SK-N-SH treated with all-trans-retinoic acid at 6 μM for 48 hours (cell line): ENCODE measurements around the gene CACNB4.

Experiments
- ATAC-seq: fragments of 200-7000 bp; cut with Tn5 transposase; 3 replicates; pipeline ENCODE4 v1.9.1; 2020; ENCODE audit warnings: mild to moderate bottlenecking, moderate library complexity
- ARNTL ChIP-seq: fragments of 450-650 bp; formaldehyde crosslinking; IDR thresholded peaks from 2 replicates; pipeline ENCODE4 v1.5.0; 2020; ENCODE audit warnings: low read depth, mild to moderate bottlenecking, moderate library complexity, borderline replicate concordance
- BACH2 ChIP-seq: fragments of 250-450 bp; sonication (Bioruptor Pico); IDR thresholded peaks from 2 replicates; pipeline ENCODE4 v1.9.0; 2021; ENCODE audit warnings: mild to moderate bottlenecking, borderline replicate concordance
- CREB5 ChIP-seq: fragments of 250-450 bp; sonication (Bioruptor Pico); IDR thresholded peaks from 2 replicates; pipeline ENCODE4 v1.5.1; 2020; ENCODE audit warnings: low read depth, mild to moderate bottlenecking, moderate library complexity
- CSDC2 ChIP-seq: fragments of 250-450 bp; sonication (Bioruptor Pico); IDR thresholded peaks from 2 replicates; pipeline ENCODE4 v1.5.0; 2020; ENCODE audit warnings: mild to moderate bottlenecking, moderate library complexity
- CSRNP3 ChIP-seq: fragments of 250-450 bp; sonication (Bioruptor Pico); IDR thresholded peaks from 2 replicates; pipeline ENCODE4 v1.5.1; 2021; ENCODE audit warnings: mild to moderate bottlenecking, moderate library complexity
- ESRRG ChIP-seq: fragments of 250-450 bp; sonication (Bioruptor Pico); IDR thresholded peaks from 2 replicates; pipeline ENCODE4 v1.6.1; 2021; ENCODE audit warnings: mild to moderate bottlenecking
- GLIS3 ChIP-seq: fragments of 250-450 bp; sonication (Bioruptor Pico); IDR thresholded peaks from 2 replicates; pipeline ENCODE4 v1.5.0; 2020; ENCODE audit warnings: mild to moderate bottlenecking, moderate library complexity
- ISL1 ChIP-seq: fragments of 250-450 bp; sonication (Bioruptor Pico); IDR thresholded peaks from 2 replicates; pipeline ENCODE4 v2.1.2; 2022; ENCODE audit warnings: mild to moderate bottlenecking, moderate library complexity
- OSR1 ChIP-seq: fragments of 250-450 bp; sonication (Bioruptor Pico); IDR thresholded peaks from 2 replicates; pipeline ENCODE4 v1.8.0; 2022; ENCODE audit warnings: moderate library complexity, mild to moderate bottlenecking, inconsistent platforms
- POU6F1 ChIP-seq: fragments of 250-450 bp; sonication (Bioruptor Pico); IDR thresholded peaks from 2 replicates; pipeline ENCODE4 v1.8.0; 2021; ENCODE audit warnings: low read depth, mild to moderate bottlenecking, moderate library complexity, borderline replicate concordance
- PPARA ChIP-seq: fragments of 250-450 bp; sonication (Bioruptor Pico); IDR thresholded peaks from 2 replicates; pipeline ENCODE4 v1.5.0; 2020; ENCODE audit warnings: mild to moderate bottlenecking, borderline replicate concordance
- RARB ChIP-seq: fragments of 250-450 bp; sonication (Bioruptor Pico); IDR thresholded peaks from 2 replicates; pipeline ENCODE4 v1.8.0; 2021; ENCODE audit warnings: mild to moderate bottlenecking, moderate library complexity
- SNAI2 ChIP-seq: fragments of 250-450 bp; sonication (Bioruptor Pico); IDR thresholded peaks from 2 replicates; pipeline ENCODE4 v1.5.0; 2020; ENCODE audit warnings: mild to moderate bottlenecking, moderate library complexity
- TCF4 ChIP-seq: fragments of 250-450 bp; sonication (Bioruptor Pico); IDR thresholded peaks from 2 replicates; pipeline ENCODE4 v1.8.0; 2021; ENCODE audit warnings: mild to moderate bottlenecking, moderate library complexity, borderline replicate concordance
- TOX ChIP-seq: fragments of 250-450 bp; sonication (Bioruptor Pico); IDR thresholded peaks from 2 replicates; pipeline ENCODE4 v1.8.0; 2021; ENCODE audit warnings: mild to moderate bottlenecking, moderate library complexity, borderline replicate concordance
- TSHZ2 ChIP-seq: fragments of 250-450 bp; sonication (Bioruptor Pico); IDR thresholded peaks from 2 replicates; pipeline ENCODE4 v1.5.0; 2020; ENCODE audit warnings: mild to moderate bottlenecking, moderate library complexity
- ZC3H10 ChIP-seq: fragments of 250-450 bp; sonication (Bioruptor Pico); IDR thresholded peaks from 2 replicates; pipeline ENCODE4 v1.5.1; 2021; ENCODE audit warnings: mild to moderate bottlenecking, moderate library complexity
- ZFP3 ChIP-seq: fragments of 250-450 bp; sonication (Bioruptor Pico); IDR thresholded peaks from 2 replicates; pipeline ENCODE4 v1.5.0; 2020; ENCODE audit warnings: mild to moderate bottlenecking, moderate library complexity
- ZFP30 ChIP-seq: fragments of 450-650 bp; formaldehyde crosslinking; IDR thresholded peaks from 2 replicates; pipeline ENCODE4 v1.5.0; 2022; ENCODE audit warnings: mild to moderate bottlenecking, moderate library complexity
- ZNF565 ChIP-seq: fragments of 450-650 bp; formaldehyde crosslinking; conservative IDR thresholded peaks from 2 replicates; pipeline ENCODE4 v1.5.0; 2020; ENCODE audit warnings: low read depth, mild to moderate bottlenecking, moderate library complexity
- ZNF70 ChIP-seq: fragments of 450-650 bp; formaldehyde crosslinking; IDR thresholded peaks from 2 replicates; pipeline ENCODE4 v1.5.0; 2020; ENCODE audit warnings: mild to moderate bottlenecking, moderate library complexity
- ZNF8 ChIP-seq: fragments of 450-650 bp; formaldehyde crosslinking; IDR thresholded peaks from 2 replicates; pipeline ENCODE4 v1.5.0; 2020; ENCODE audit warnings: mild to moderate bottlenecking, moderate library complexity

Gene CACNB4

GRCh38 chr2:151922845-151923666 is 175.8 kb downstream of the CACNB4 start:
- TF ChIP-seq CSDC2 (CRISPR knock-in tag) (no peak), TCF4 (no peak), POU6F1 (CRISPR knock-in tag) (no peak), ZNF8 (CRISPR knock-in tag) (no peak), ESRRG (CRISPR knock-in tag) (no peak), CREB5 (CRISPR knock-in tag) (no peak), ZNF70 (CRISPR knock-in tag) (no peak), SNAI2 (no peak), ISL1 (CRISPR knock-in tag) (no peak), PPARA (no peak), ZC3H10 (CRISPR knock-in tag) (no peak), BACH2 (CRISPR knock-in tag) (no peak), CSRNP3 (no peak), ZFP3 (CRISPR knock-in tag) (no peak), OSR1 (CRISPR knock-in tag) (no peak), ZNF565 (CRISPR knock-in tag) (no peak)
- ATAC-seq: no peak

GRCh38 chr2:151919786-151920185 is 179.1 kb downstream of the CACNB4 start:
- no peak for TF ChIP-seq RARB (CRISPR knock-in tag)
- no peak for TF ChIP-seq ZFP3 (CRISPR knock-in tag)
- TF ChIP-seq TSHZ2 (CRISPR knock-in tag): no peak
- no peak for TF ChIP-seq ZC3H10 (CRISPR knock-in tag)
- no peak for TF ChIP-seq SNAI2
- no peak for TF ChIP-seq POU6F1 (CRISPR knock-in tag)
- no peak for TF ChIP-seq ISL1 (CRISPR knock-in tag)
- TF ChIP-seq ESRRG (CRISPR knock-in tag): no peak
- no peak for TF ChIP-seq OSR1 (CRISPR knock-in tag)
- TF ChIP-seq TOX (CRISPR knock-in tag): no peak
- no peak for TF ChIP-seq ZFP30 (CRISPR knock-in tag)
- no peak for TF ChIP-seq TCF4
- no peak for TF ChIP-seq ZNF70 (CRISPR knock-in tag)
- no peak for TF ChIP-seq ZNF565 (CRISPR knock-in tag)
- TF ChIP-seq BACH2 (CRISPR knock-in tag): no peak
- no peak for TF ChIP-seq CREB5 (CRISPR knock-in tag)
- no peak for TF ChIP-seq CSRNP3
- no peak for TF ChIP-seq ARNTL (CRISPR knock-in tag)
- TF ChIP-seq GLIS3: no peak
- no peak for ATAC-seq
